Stimulated activated CD4-positive, alpha-beta T cell treated with anti-CD3 and anti-CD28 coated beads, Interleukin-15, amount 100 ng/mL, for 48 hours (primary cell): ENCODE data around the gene CLDN11.

ENCODE experiments used
- DNase-seq, 2 donors: peaks; one replicate each; pipeline ENCODE4 v3.0.0-alpha.2; 2020; ENCODE audit warnings: low read depth in 2 of 2

The CLDN11 gene

GRCh38 chr3:170418422-170419398 lies at the start of gene CLDN11:
TSS of gene CLDN11 (plus strand) at chr3:170418868. CDS start at chr3:170419067, 199 bp downstream.
- DNase-seq: no peak

- DNase-seq: no peak
Measured at GRCh38 chr3:170368921-170369320, 49.7 kb upstream of the CLDN11 start.

- DNase-seq: no peak
Measured at GRCh38 chr3:170372190-170372879, 46.3 kb upstream of the CLDN11 start.

DNA sequence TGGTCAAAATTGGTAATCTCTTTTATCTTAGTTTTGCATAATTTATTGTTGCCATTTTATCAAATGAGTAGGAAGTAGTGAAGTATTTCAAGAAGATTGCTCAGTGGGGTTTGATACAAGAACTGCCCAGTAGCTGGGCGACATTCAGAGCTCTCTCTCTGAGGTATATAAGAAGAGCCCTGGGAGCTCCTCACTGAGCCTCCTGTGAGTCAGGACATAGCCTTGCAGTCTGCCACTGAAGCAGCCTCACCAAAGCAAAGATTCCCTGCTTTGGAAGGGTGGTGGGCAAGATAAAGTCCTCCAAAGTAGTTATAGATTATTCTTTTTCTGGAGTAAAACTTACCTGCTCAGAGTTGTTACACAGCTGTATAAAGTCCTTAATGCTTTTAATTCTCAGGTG lies 35.1 kb upstream of the CLDN11 start:
- DNase-seq: no peak

GRCh38 chr3:170386468-170386867 lies 32.2 kb upstream of the CLDN11 start:
- no peak for DNase-seq

GRCh38 chr3:170387950-170388349 lies 30.7 kb upstream of the CLDN11 start:
- no peak for DNase-seq

- DNase-seq: no peak
Measured at GRCh38 chr3:170391108-170391507, 27.6 kb upstream of the CLDN11 start.

GRCh38 chr3:170397685-170398084 lies 21.0 kb upstream of the CLDN11 start:
- DNase-seq: no peak

GRCh38 chr3:170405101-170405500 lies 13.6 kb upstream of the CLDN11 start:
- no peak for DNase-seq

DNA sequence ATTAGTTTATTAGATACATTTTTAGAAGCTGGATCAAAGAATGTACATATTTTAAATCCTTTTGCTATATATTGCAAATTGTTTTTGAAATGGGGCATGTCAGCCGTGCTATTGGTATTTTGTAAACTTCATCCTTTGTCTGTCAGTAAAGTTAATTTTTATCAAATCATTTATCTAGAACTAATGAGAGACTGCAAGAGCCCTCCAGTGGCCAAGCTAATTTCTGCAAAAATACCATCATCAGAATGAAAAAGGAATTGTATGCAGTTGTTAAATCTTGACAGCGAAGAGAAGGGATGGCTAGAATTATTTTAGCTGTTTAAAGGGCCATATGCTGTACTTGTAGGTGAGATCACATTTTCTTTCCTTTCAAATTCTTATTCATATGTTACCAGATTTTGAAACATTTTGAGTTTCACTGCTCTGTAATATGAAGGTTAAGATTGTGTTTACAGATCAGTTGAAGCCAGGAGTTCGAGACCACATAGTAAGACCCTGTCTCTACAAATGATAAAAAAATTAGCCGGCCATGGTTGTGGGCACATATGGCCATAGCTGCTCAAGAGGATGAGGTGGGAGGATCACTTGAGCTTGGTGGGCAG lies 8.1 kb upstream of the CLDN11 start:
- no peak for DNase-seq

DNA sequence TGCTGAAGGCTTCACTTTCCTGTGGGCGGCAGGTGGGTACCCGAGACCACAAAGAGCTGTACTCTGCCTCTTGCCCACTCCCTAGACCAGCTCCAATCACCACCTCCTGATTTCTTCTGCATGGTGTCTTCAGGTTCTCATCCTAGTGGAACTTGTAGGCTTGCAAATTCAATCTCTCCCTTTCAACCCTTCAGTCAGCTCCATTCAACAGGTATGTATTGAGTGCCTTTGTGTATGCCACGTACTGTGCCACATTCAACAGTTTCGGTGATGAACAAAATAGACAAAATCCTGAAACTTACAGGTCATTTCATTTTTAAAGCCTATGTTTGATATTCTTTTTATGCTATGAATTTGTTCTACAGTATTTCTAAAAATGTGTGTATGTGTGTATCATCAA lies 5.4 kb upstream of the CLDN11 start:
- no peak for DNase-seq

DNA sequence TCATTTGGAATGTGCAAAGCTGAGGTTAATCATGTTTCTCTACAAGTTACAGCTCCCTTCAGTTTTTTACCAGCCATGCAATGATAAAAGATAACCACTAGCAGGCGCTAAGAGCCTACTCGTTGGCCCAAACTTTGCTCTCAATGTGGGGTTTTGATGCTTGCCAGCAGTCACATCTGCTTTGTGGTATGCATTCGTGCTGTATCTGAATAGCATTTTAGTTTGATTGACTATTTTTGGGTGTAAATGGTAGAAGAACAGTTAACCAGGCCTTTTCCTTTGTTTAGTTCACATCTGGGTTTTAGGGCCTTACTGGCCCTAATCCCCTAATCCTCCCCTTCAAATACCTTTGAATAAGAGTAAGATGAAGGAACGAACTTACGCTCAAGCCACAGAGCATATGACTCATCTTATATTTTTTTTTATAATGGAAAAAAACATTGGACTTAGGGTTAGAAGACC lies 4.4 kb upstream of the CLDN11 start:
- peak in 1 of 2 donors; percentile 14 for DNase-seq

DNA sequence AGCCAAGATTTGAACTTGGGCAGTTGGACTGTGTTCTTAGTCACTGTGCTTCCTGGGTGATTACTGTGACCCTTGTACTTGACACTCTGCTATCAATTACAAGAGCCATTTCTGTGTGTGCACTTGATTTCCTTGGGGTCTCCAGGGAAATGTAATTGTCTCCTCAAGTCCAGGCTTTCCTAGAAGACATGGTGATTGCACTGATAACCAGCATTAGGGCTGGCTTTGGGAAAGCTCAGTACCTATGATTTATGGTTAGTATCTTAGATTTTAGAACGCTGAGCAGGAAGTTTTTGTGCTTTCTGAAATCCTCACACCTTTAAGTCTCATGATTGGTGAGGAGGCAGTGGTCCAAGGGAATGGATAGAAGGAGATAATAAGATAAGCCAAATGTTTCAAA lies 1.6 kb upstream of the CLDN11 start:
- DNase-seq: no peak

GRCh38 chr3:170419557-170420087 lies 954 bp downstream of the CLDN11 start:
- DNase-seq: no peak

DNA sequence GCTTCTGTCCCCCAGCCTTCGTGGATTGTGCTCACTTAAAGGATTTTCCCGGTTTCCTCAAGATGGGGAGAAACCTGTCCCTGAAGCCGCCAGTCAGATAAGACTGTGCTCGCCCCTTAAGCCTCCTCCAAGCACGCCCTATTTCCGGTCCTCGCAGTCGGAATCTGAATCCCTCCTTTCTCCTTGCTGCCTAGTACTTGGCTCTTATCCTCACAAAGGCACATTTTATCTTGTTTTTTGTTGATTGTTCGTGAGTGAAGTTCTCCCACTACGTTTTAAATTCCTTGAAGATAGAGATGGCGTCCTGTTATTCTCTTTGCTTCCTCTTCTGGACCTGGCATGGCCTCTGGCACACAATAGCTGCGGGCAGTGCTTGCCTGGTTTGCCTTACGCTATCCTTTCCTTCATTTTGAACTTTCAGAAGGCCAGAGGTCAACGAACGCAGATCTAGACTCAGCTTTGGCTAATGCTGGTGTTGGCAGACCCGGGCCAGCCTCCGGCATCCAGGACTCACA lies 1.7 kb downstream of the CLDN11 start:
- DNase-seq: no peak

DNA sequence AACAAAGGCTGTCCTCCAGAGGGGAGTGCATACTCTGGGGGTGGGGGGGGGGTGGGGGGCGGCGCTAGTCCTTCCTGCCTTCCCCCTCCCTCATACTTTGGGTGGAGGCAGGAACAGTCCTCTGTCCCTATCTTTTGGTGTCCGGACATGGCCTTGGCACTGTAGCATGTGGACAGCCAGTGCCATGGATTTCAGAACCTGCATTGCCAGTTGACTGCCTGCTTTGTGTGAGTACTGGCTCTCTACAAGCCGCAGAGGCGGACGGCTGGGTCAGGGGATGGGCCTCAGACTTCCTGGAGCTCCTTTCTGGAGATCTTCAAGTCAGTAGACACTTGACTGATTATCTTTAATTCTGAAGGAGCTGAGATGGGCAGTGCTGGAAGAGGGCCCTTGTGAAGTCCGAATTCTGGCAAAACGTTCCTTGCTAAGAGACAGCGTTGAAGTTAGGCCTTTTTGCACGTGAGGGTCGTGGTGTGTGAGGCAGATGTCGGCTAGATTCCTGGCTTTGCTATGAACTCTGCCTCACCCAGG lies 2.5 kb downstream of the CLDN11 start:
- DNase-seq: no peak

- DNase-seq: no peak
Measured at GRCh38 chr3:170421758-170422157, 3.1 kb downstream of the CLDN11 start.

- no peak for DNase-seq
Measured at GRCh38 chr3:170423001-170423615, 4.4 kb downstream of the CLDN11 start.

DNA sequence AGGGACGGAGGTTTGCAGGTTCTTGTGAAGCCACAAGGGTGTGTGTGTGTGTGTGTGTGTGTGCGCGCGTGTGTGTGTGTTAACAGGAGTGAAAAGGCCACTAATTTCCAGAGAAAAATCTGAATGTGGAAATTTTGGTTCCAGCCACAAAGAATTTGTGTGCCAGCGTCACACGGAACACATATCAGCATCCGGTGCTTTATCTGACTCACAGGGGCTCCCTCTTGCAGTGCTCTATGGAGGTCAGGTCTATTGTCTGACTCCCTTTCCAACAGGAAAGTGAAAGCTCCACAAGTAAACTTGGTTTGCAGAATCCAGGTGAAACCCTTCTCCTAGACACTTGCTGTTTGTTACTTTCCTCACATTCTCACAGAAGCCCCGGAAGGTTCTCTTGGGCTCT lies 6.2 kb downstream of the CLDN11 start:
- no peak for DNase-seq

DNA sequence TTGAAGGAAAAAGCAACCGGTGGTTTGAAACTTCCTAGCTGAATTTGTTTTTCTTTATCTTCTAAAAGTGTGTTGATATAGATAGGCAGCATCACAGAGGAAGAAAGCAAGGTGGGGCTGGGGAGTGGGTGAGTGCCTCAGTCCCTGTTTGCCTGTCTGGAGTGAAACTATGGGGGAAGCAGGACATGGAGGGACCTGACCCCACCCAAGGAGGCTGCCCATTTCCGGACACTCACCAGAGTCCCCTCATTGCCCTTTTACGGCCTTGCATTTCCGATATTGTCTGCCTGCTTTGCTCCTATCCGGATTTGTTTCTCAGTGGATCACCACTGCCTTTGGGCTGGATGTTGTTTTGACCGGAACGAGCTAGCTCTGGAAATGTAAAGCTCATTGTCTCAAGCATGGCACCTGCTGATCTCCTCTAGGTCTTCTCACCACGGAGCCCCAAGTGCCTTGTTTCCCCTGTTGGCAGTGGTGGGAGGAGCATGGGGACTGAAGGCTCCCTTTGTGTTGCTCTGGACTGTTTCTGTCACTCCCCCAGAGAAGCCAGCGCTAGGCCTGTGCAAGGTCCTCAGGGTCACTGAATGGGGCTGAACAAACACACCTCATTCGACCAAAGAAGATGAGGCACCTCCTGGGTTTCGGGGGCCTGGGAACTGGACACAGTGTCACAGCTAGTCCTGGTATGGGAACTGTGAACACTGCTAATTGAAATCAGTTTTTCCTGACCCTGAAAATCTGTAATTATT lies 7.0 kb downstream of the CLDN11 start:
- DNase-seq: no peak
